ENCODE results near the gene KIF26A. TPM values are rescaled to one million over a fixed set of nuclear protein-coding genes. Genes with fewer than 3 reads are reported as not detected.

Gene KIF26A
- total RNA-seq, 4 donors from 2014 or later, result 2.1 to 6.1 (median 4.6) TPM

GRCh38 chr14:104171029-104171697, 32.8 kb downstream of the KIF26A start:
- no peaks in the 10 kb centered on the region for H3K9me3 ChIP-seq
- H3K27ac ChIP-seq, result no peak overlapping the region
- TF ChIP-seq EP300 (IDR thresholded peaks at IDR 0.05) (no peak), POLR2A (IDR thresholded peaks at IDR 0.05) (no peak), POLR2AphosphoS5 (IDR thresholded peaks at IDR 0.05) (no peak)
- TF ChIP-seq, protein P1, sequence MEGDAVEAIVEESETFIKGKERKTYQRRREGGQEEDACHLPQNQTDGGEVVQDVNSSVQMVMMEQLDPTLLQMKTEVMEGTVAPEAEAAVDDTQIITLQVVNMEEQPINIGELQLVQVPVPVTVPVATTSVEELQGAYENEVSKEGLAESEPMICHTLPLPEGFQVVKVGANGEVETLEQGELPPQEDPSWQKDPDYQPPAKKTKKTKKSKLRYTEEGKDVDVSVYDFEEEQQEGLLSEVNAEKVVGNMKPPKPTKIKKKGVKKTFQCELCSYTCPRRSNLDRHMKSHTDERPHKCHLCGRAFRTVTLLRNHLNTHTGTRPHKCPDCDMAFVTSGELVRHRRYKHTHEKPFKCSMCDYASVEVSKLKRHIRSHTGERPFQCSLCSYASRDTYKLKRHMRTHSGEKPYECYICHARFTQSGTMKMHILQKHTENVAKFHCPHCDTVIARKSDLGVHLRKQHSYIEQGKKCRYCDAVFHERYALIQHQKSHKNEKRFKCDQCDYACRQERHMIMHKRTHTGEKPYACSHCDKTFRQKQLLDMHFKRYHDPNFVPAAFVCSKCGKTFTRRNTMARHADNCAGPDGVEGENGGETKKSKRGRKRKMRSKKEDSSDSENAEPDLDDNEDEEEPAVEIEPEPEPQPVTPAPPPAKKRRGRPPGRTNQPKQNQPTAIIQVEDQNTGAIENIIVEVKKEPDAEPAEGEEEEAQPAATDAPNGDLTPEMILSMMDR (IDR thresholded peaks at IDR 0.05), result no peak
- H3K4me3 ChIP-seq, result peak overlapping the region; percentile 30
- WGBS, result 79% methylated on average over 24 of the region's 28 CpGs
- peaks cover 16% of the 10 kb centered on the region for H3K4me1 ChIP-seq
- peaks cover 12% of the 10 kb centered on the region for H3K27me3 ChIP-seq
- DNase-seq (ENCODE audit: low spot score in 2 of 2), result no peak
- no peaks in the 10 kb centered on the region for H3K36me3 ChIP-seq

DNA sequence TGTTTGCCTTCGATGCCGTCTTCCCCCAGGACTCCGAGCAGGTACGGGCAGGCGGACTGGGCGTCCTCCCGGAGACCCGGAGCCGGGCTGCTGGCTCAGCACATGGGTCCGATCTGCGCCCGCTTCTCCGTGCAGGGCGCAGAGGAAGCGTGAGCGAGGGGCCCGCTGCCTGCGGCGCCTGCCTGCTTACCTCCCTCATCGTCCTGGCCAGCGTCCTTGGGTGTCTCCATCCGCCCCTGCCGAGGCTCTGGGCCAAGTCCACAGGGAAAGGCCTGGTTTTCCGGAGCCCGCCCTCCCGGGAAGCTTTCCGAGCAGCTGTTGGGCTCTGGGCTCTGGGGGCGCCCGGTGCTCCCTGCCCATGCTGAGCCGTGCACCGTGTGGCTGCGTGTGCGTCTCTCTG, 33.5 kb downstream of the KIF26A start:
- no peaks in the 10 kb centered on the region for H3K36me3 ChIP-seq
- peaks cover 12% of the 10 kb centered on the region for H3K27me3 ChIP-seq
- peak overlapping the region; percentile 30 for H3K4me3 ChIP-seq
- H3K27ac ChIP-seq, result no peak overlapping the region
- H3K4me1 ChIP-seq, result peaks cover 16% of the 10 kb centered on the region
- no peaks in the 10 kb centered on the region for H3K9me3 ChIP-seq
- no peak for TF ChIP-seq POLR2AphosphoS5 (IDR thresholded peaks at IDR 0.05)
- TF ChIP-seq, protein P1 (IDR thresholded peaks at IDR 0.05), result no peak
- TF ChIP-seq POLR2A (IDR thresholded peaks at IDR 0.05), result no peak
- TF ChIP-seq EP300 (IDR thresholded peaks at IDR 0.05), result no peak
- no peak for DNase-seq (ENCODE audit: low spot score in 2 of 2)
- WGBS, result 53% methylated on average over 22 of the region's 33 CpGs

GRCh38 chr14:104172349-104172748, 34.0 kb downstream of the KIF26A start:
- WGBS, result 82% methylated on average over 7 of the region's 13 CpGs
- H3K9me3 ChIP-seq, result no peaks in the 10 kb centered on the region
- H3K36me3 ChIP-seq, result no peaks in the 10 kb centered on the region
- DNase-seq (ENCODE audit: low spot score in 2 of 2), result no peak
- peaks cover 12% of the 10 kb centered on the region for H3K27me3 ChIP-seq
- H3K4me1 ChIP-seq, result peaks cover 16% of the 10 kb centered on the region
- H3K27ac ChIP-seq, result no peak overlapping the region
- TF ChIP-seq POLR2A (IDR thresholded peaks at IDR 0.05) (no peak), POLR2AphosphoS5 (IDR thresholded peaks at IDR 0.05) (no peak), EP300 (IDR thresholded peaks at IDR 0.05) (no peak)
- TF ChIP-seq, protein P1 (IDR thresholded peaks at IDR 0.05), result no peak
- peak overlapping the region; percentile 30 for H3K4me3 ChIP-seq

DNA sequence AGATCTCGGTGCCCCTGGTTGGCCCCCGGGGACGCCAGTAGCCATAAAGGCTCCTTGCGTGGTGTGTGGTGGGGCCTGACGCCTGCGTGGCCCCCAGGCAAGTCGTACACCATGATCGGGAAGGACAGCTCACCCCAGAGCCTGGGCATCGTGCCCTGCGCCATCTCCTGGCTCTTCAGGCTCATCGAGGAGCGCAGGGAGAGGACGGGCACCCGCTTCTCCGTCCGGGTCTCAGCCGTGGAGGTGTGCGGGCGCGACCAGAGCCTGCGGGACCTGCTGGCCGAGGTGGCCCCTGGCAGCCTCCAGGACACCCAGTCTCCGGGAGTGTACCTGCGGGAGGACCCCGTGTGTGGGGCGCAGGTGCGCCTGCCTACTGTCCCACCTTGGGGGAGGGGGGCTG, 34.5 kb downstream of the KIF26A start:
- Histone ChIP-seq H3K27ac (no peak overlapping the region), H3K4me1 (peaks cover 16% of the 10 kb centered on the region), H3K27me3 (peaks cover 12% of the 10 kb centered on the region), H3K9me3 (no peaks in the 10 kb centered on the region), H3K4me3 (no peak overlapping the region), H3K36me3 (no peaks in the 10 kb centered on the region)
- TF ChIP-seq POLR2A (IDR thresholded peaks at IDR 0.05) (no peak), POLR2AphosphoS5 (IDR thresholded peaks at IDR 0.05) (no peak), EP300 (IDR thresholded peaks at IDR 0.05) (no peak)
- TF ChIP-seq, protein P1 (IDR thresholded peaks at IDR 0.05), result no peak
- WGBS, result 83% methylated on average over 21 of the region's 27 CpGs
- no peak for DNase-seq (ENCODE audit: low spot score in 2 of 2)

DNA sequence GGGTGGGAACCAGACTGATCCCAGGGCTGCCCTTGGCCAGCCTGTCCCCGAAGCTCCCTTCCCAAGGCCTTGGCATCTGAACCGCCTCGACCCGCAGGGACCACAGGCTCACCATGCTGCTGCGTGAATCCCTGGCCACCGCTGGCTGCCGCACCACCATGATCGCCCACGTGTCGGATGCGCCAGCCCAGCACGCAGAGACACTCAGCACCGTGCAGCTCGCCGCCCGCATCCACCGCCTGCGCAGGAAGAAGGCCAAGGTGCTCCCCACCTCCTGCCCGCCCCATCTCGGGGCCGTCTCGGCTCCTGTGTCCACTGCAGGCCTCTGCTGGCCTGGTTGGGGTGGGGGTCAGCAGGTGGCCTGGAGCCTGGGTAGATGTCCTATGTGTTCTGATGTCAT, 35.7 kb downstream of the KIF26A start:
- Histone ChIP-seq H3K4me3 (no peak overlapping the region), H3K9me3 (no peaks in the 10 kb centered on the region), H3K4me1 (peaks cover 16% of the 10 kb centered on the region), H3K27me3 (peaks cover 12% of the 10 kb centered on the region), H3K27ac (no peak overlapping the region), H3K36me3 (no peaks in the 10 kb centered on the region)
- no peak for TF ChIP-seq POLR2AphosphoS5 (IDR thresholded peaks at IDR 0.05)
- TF ChIP-seq EP300 (IDR thresholded peaks at IDR 0.05), result no peak
- no peak for TF ChIP-seq POLR2A (IDR thresholded peaks at IDR 0.05)
- TF ChIP-seq, protein P1 (IDR thresholded peaks at IDR 0.05), result no peak
- WGBS, result 100% methylated on average over 3 of the region's 22 CpGs
- DNase-seq (ENCODE audit: low spot score in 2 of 2), result no peak
